ENCODE measurements around the gene B3GALT4. TPM values are rescaled to one million over a fixed set of nuclear protein-coding genes. Genes with fewer than 3 reads are reported as not detected.

The B3GALT4 gene
- total RNA-seq, 2 experiments from 2014 or later: 1.8 to 2.1 TPM

Other genes starting within 250 kb of the B3GALT4 start
- gene HLA-DPA1, start 203.5 kb upstream of the B3GALT4 start, total RNA-seq: 10 to 100 TPM; 14.7 to 16.3 TPM
- 1 to 10 TPM; 8.2 to 9.3 TPM for gene HLA-DPB1, start 201.1 kb upstream of the B3GALT4 start, total RNA-seq
- 1 to 10 TPM; 1.0 to 1.1 TPM for gene COL11A2, start 84.7 kb upstream of the B3GALT4 start, total RNA-seq
- 10 to 100 TPM; 40.4 to 42.1 TPM for gene RXRB, start 76.5 kb upstream of the B3GALT4 start, total RNA-seq
- gene SLC39A7, start 76.3 kb upstream of the B3GALT4 start, total RNA-seq: 10 to 100 TPM; 51.0 to 55.6 TPM
- gene HSD17B8, start 72.5 kb upstream of the B3GALT4 start, total RNA-seq: 10 to 100 TPM; 31.1 to 32.6 TPM
- 10 to 100 TPM; 35.3 to 35.8 TPM for gene RING1, start 68.6 kb upstream of the B3GALT4 start, total RNA-seq
- 10 to 100 TPM; 43.4 to 44.6 TPM for gene VPS52, start 5.2 kb upstream of the B3GALT4 start, total RNA-seq
- 1,000 to 10,000 TPM; 3,940 to 3,999 TPM for gene RPS18, start 5.0 kb upstream of the B3GALT4 start, total RNA-seq
- 100 to 1,000 TPM; 105 to 107 TPM for gene WDR46, start 12.1 kb downstream of the B3GALT4 start, total RNA-seq
- gene PFDN6, start 12.5 kb downstream of the B3GALT4 start, total RNA-seq: 100 to 1,000 TPM; 106 to 107 TPM
- gene RGL2, start 21.8 kb downstream of the B3GALT4 start, total RNA-seq: 10 to 100 TPM; 15.0 to 17.7 TPM
- 100 to 1,000 TPM; 201 to 204 TPM for gene TAPBP, start 37.0 kb downstream of the B3GALT4 start, total RNA-seq
- gene ZBTB22, start 40.6 kb downstream of the B3GALT4 start, total RNA-seq: 1 to 10 TPM; 4.5 to 4.6 TPM
- gene DAXX, start 45.8 kb downstream of the B3GALT4 start, total RNA-seq: 10 to 100 TPM; 84.8 to 94.3 TPM
- gene KIFC1, start 114.7 kb downstream of the B3GALT4 start, total RNA-seq: 10 to 100 TPM; 74.1 to 76.9 TPM
- gene PHF1, start 133.9 kb downstream of the B3GALT4 start, total RNA-seq: 10 to 100 TPM; 23.5 to 26.0 TPM
- gene CUTA, start 141.0 kb downstream of the B3GALT4 start, total RNA-seq: 100 to 1,000 TPM; 125 to 126 TPM
- gene SYNGAP1, start 142.9 kb downstream of the B3GALT4 start, total RNA-seq: 10 to 100 TPM; 26.4 to 29.3 TPM
- 10 to 100 TPM; 11.3 to 11.7 TPM for gene ZBTB9, start 177.5 kb downstream of the B3GALT4 start, total RNA-seq